Upper lobe of right lung (tissue), 1 donor: Measurements from ENCODE around the gene TNMD. TPM values are rescaled to one million over a fixed set of nuclear protein-coding genes. Genes with fewer than 3 reads are reported as not detected.

Experiments
- ATAC-seq: fragments of 200-7000 bp; cut with Tn5 transposase; one replicate; pipeline ENCODE4 v1.9.1; 2020; ENCODE audit warnings: mild to moderate bottlenecking, moderate library complexity
- DNase-seq: peaks from one replicate; pipeline ENCODE4 v3.0.0-alpha.2; 2020
- H3K27ac ChIP-seq: fragments of 200-600 bp; one replicate; pipeline ENCODE4 v1.8.0; 2022
- H3K27me3 ChIP-seq: fragments of 200-600 bp; one replicate; pipeline ENCODE4 v1.8.0; 2022; ENCODE audit warnings: mild to moderate bottlenecking
- H3K36me3 ChIP-seq: fragments of 200-600 bp; one replicate; pipeline ENCODE4 v1.8.0; 2022
- H3K4me1 ChIP-seq: fragments of 200-600 bp; one replicate; pipeline ENCODE4 v1.8.0; 2022
- H3K4me3 ChIP-seq: fragments of 200-600 bp; one replicate; pipeline ENCODE4 v1.8.0; 2022; ENCODE audit warnings: mild to moderate bottlenecking
- H3K9me3 ChIP-seq: fragments of 200-600 bp; one replicate; pipeline ENCODE4 v1.8.0; 2022
- intact Hi-C: fragments of 100-400 bp; cut with DNase I; formaldehyde crosslinking; loops from one replicate; pipeline ENCODE4 v1.11.0; 2022
- total RNA-seq: library from RNA; stranded (reverse); fragmentation: NEBNext Ultra II Directional; extraction: Animal tissue kit (Norgen Biotek cat#: 25700); gene quantifications from one replicate; pipeline ENCODE4 v1.2.1, GENCODE V29; 2021
- TF ChIP-seq, protein P1 (sequence below): fragments of 200-600 bp; IDR thresholded peaks from one replicate; pipeline ENCODE4 v1.8.0; 2022; ENCODE audit warnings: antibody characterized with exemption
- donor health status: DM: no; HTN: yes; CAD: no; lungs with severe emphysema.

TNMD gene
- total RNA-seq, 1 donor from 2014 or later, result not detected

DNA sequence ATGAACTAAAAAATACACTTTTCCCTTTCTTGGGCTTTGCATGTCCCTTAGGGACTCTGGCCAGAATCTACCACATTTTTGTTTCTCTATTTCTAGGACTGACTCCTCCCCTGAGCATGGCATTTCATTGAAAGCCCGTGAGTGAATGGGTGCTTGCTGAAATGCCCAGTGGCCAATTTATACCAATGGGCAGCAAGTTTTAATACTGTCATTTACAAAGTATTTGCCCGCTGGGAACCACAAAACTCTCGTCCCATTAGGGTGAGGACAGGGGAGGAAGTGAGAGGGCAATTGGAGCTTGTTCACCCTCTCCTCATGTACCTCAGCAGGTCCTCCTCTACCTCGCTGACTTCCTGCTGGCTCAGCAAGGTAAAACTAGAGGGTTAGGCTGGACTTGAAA is 60.4 kb downstream of the TNMD start:
- H3K4me3 ChIP-seq, result peak overlapping the region; percentile 39
- no peaks in the 10 kb centered on the region for H3K27me3 ChIP-seq
- intact Hi-C loops, result no loop called here

GRCh38 chrX:100647095-100647494 is 62.4 kb downstream of the TNMD start:
- intact Hi-C loops, result no loop called here
- peak; percentile 29 for ATAC-seq
- no peaks in the 10 kb centered on the region for H3K9me3 ChIP-seq
- no peak overlapping the region for H3K27ac ChIP-seq
- H3K4me3 ChIP-seq, result no peak overlapping the region
- DNase-seq, result no peak
- no peaks in the 10 kb centered on the region for H3K27me3 ChIP-seq
- TF ChIP-seq, protein P1, sequence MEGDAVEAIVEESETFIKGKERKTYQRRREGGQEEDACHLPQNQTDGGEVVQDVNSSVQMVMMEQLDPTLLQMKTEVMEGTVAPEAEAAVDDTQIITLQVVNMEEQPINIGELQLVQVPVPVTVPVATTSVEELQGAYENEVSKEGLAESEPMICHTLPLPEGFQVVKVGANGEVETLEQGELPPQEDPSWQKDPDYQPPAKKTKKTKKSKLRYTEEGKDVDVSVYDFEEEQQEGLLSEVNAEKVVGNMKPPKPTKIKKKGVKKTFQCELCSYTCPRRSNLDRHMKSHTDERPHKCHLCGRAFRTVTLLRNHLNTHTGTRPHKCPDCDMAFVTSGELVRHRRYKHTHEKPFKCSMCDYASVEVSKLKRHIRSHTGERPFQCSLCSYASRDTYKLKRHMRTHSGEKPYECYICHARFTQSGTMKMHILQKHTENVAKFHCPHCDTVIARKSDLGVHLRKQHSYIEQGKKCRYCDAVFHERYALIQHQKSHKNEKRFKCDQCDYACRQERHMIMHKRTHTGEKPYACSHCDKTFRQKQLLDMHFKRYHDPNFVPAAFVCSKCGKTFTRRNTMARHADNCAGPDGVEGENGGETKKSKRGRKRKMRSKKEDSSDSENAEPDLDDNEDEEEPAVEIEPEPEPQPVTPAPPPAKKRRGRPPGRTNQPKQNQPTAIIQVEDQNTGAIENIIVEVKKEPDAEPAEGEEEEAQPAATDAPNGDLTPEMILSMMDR, result no peak
- no peaks in the 10 kb centered on the region for H3K36me3 ChIP-seq
- peaks cover 8% of the 10 kb centered on the region for H3K4me1 ChIP-seq

More for the DNA sequence above, 60.4 kb downstream of the TNMD start:
- no peaks in the 10 kb centered on the region for H3K36me3 ChIP-seq
- peaks cover 8% of the 10 kb centered on the region for H3K4me1 ChIP-seq
- TF ChIP-seq, protein P1, result no peak
- ATAC-seq, result no peak
- H3K9me3 ChIP-seq, result no peaks in the 10 kb centered on the region
- no peak for DNase-seq
- peak overlapping the region; percentile 55 for H3K27ac ChIP-seq

DNA sequence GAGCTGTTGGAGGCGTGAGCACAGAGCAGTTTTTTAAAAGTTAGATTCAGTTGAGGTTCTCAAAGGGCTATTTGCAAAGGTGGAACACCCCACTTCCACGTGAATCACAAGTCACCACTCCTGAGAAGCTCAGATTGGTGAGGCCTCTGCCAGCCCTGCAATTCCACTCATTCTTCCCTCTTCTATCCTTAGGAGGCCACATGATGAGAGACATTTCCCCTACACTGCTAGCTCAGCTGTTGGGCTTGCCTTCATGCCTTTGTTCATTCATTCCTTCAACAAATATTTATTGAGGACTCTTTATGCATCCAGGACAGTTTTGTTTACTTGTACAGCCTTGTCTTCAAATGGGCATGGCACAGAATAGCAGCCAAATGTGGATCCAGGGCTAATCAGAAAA is 63.0 kb downstream of the TNMD start:
- Histone ChIP-seq H3K4me3 (no peak overlapping the region), H3K9me3 (no peaks in the 10 kb centered on the region), H3K4me1 (peaks cover 8% of the 10 kb centered on the region), H3K27ac (peak overlapping the region; percentile 80), H3K36me3 (no peaks in the 10 kb centered on the region), H3K27me3 (no peaks in the 10 kb centered on the region)
- TF ChIP-seq, protein P1, result no peak
- ATAC-seq, result no peak
- intact Hi-C loops, result no loop called here
- DNase-seq, result no peak

GRCh38 chrX:100648458-100649417 is 64.0 kb downstream of the TNMD start:
- no peak for ATAC-seq
- intact Hi-C loops, result no loop called here
- TF ChIP-seq, protein P1, result no peak
- Histone ChIP-seq H3K4me1 (peaks cover 8% of the 10 kb centered on the region), H3K36me3 (no peaks in the 10 kb centered on the region), H3K27me3 (no peaks in the 10 kb centered on the region), H3K27ac (peak overlapping the region; percentile 80), H3K4me3 (no peak overlapping the region), H3K9me3 (no peaks in the 10 kb centered on the region)
- DNase-seq, result no peak

Other genes with a start within 250 kb of the TNMD start
- 0.17 TPM for gene PCDH19, start 174.7 kb upstream of the TNMD start, total RNA-seq
- 13.9 TPM for gene TSPAN6, start 51.9 kb downstream of the TNMD start, total RNA-seq
- 39.1 TPM for gene SRPX2, start 59.3 kb downstream of the TNMD start, total RNA-seq
- 16.4 TPM for gene SYTL4, start 147.2 kb downstream of the TNMD start, total RNA-seq
- 12.2 TPM for gene CSTF2, start 235.5 kb downstream of the TNMD start, total RNA-seq